Testis (tissue), 3 donors: ENCODE measurements around the gene TRIM8. TPM values are rescaled to one million over a fixed set of nuclear protein-coding genes. Genes with fewer than 3 reads are reported as not detected.

ENCODE experiments used
- DNase-seq: peaks from one replicate; pipeline ENCODE4 v3.0.0-alpha.2; 2019
- H3K27ac ChIP-seq, 2 donors: fragments of 200-600 bp; sonication (generic); one replicate each; pipeline ENCODE4 v1.5.1; 2019
- H3K27me3 ChIP-seq: fragments of 200-600 bp; sonication (generic); one replicate; pipeline ENCODE4 v1.5.1; 2019
- H3K36me3 ChIP-seq: fragments of 200-600 bp; sonication (generic); one replicate; pipeline ENCODE4 v1.5.1; 2017; ENCODE audit warnings: low read depth; ENCODE audit errors: missing control alignments
- H3K4me1 ChIP-seq: fragments of 200-600 bp; sonication (generic); one replicate; pipeline ENCODE4 v1.5.1; 2019
- H3K4me3 ChIP-seq, 2 donors: fragments of 200-600 bp; sonication (generic); one replicate each; pipeline ENCODE4 v1.5.1; 2017 to 2019
- H3K9me3 ChIP-seq: fragments of 200-600 bp; sonication (generic); one replicate; pipeline ENCODE4 v1.5.1; 2017
- CTCF ChIP-seq, 3 experiments: fragments of 450-650 bp in 2 of 3; fragments of 200-600 bp in 1 of 3; sonication (generic) in 1 of 3; IDR thresholded peaks; one replicate each; pipeline ENCODE4 v1.5.1; 2016 to 2019; ENCODE audit warnings: antibody characterized with exemption in 3 of 3, mild to moderate bottlenecking in 2 of 3, moderate library complexity in 1 of 3
- POLR2A ChIP-seq: fragments of 450-650 bp; IDR thresholded peaks from one replicate; pipeline ENCODE4 v1.6.1; 2017; ENCODE audit warnings: antibody characterized with exemption, mild to moderate bottlenecking, moderate library complexity
- WGBS, 2 donors: methylation state at CpG; one replicate each; pipeline ENCODE4 v1.1.5; 2018; 5-methylcytosine and 5-hydroxymethylcytosine counted together
- intact Hi-C: fragments of 100-400 bp; cut with DNase I; formaldehyde crosslinking; loops from one replicate; pipeline ENCODE4 v1.15.1; 2023; ENCODE audit warnings: low total_unique reads
- polyA plus RNA-seq: library from polyadenylated mRNA; stranded (reverse); fragments of 350-450 nt; fragmentation: Illumina TruSeq; extraction: RNeasy Lipid Tissue Mini Kit (QIAGEN cat#74804); gene quantifications from one replicate; pipeline ENCODE4 v1.2.3, GENCODE V29; 2014; ENCODE audit warnings: low read depth, low replicate concordance; ENCODE audit not compliant: insufficient read depth
- total RNA-seq, 2 donors: library from RNA; depleted of rRNA; stranded (reverse); fragments of >200 nt; gene quantifications; one replicate each; pipeline ENCODE4 v1.2.3, GENCODE V29; 2016

Gene TRIM8
- total and polyA plus RNA-seq, 3 donors from 2014 or later: 69.8 to 170 (median 114) TPM

DNA sequence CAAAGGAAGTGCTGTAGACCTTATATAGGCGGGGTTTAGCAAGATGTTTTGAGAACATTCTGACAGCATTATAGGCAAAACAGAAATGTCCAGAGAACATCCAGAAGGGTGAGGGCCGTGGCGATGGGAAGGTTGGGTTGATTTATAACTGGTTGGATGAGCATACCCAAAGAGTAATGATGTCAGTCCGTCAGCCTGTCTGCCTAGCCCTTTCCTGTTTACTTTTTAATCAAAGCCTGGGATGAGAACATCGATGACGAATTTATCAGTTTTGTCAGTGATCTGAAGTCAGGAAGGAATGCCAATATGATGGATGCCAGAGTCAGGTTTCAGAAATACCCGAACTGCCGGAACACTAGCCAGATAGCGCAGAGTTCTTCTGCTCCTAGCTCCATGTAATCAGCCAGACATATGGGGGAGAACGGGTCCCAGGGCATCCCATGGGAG, 33.8 kb upstream of the TRIM8 start:
- peaks cover 13% of the 10 kb centered on the region for H3K4me1 ChIP-seq
- 76 to 83% methylated on average over 10 of the region's 10 CpGs for WGBS, 2 donors
- no peak overlapping the region for H3K27ac ChIP-seq
- H3K9me3 ChIP-seq: no peaks in the 10 kb centered on the region
- H3K36me3 ChIP-seq: no peaks in the 10 kb centered on the region
- no peaks in the 10 kb centered on the region for H3K27me3 ChIP-seq
- TF ChIP-seq POLR2A (no peak), CTCF (IDR thresholded peaks at IDR 0.05) (no peak)
- H3K4me3 ChIP-seq: no peak overlapping the region
- no peak for DNase-seq
- intact Hi-C loops: no loop called here

DNA sequence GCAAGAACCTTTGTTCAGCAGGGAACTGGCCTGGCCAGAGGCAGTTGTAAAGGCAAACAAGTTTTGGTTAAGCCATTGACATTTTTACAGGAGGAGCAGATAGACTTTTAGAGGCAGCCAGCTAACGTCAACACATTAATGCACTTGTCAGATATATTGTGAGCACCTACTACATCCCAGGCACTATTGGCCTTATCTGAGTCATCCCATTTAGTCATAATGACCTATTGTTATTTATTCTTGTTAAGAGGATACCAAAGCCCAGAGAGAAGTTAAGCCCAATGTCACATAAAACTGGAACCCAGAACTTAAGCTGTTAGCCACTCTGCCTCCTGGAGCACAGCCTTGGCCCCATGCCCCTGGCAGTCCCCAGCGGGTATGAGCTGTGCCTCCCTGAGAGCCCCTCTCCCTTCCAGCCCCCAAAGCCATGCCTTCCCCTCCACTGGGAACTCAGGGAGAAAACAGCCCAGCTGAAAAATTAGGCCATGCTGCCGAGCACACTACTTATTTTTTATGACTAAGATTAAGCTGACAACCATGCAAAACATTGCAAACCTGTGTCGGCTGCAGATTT, 32.7 kb upstream of the TRIM8 start:
- Histone ChIP-seq H3K4me3 (no peak overlapping the region), H3K36me3 (no peaks in the 10 kb centered on the region), H3K4me1 (peaks cover 13% of the 10 kb centered on the region), H3K9me3 (no peaks in the 10 kb centered on the region), H3K27me3 (no peaks in the 10 kb centered on the region), H3K27ac (no peak overlapping the region)
- intact Hi-C loops: no loop called here
- no peak for TF ChIP-seq CTCF (IDR thresholded peaks at IDR 0.05)
- no peak for TF ChIP-seq POLR2A
- 75 to 78% methylated on average over 4 of the region's 4 CpGs for WGBS, 2 donors
- no peak for DNase-seq

DNA sequence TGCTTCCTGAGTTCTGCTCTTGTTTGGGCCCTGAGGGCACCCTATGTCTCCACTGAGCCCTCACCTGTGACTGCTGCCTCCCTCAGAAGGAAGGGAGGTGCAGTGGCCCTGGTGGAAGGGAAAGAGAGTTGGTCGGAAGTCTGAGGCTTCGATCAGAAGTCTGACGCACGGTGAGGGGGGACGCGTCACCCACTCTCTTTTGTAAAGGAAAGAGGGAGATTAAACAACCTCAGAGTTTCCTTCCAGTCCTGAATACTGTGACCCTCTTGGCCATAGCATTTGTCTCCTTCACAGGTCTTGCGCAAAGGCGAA, 31.4 kb upstream of the TRIM8 start:
- no peaks in the 10 kb centered on the region for H3K9me3 ChIP-seq
- H3K27me3 ChIP-seq: no peaks in the 10 kb centered on the region
- no peaks in the 10 kb centered on the region for H3K36me3 ChIP-seq
- intact Hi-C loops: no loop called here
- H3K27ac ChIP-seq: peak overlapping the region in 1 of 2 donors; percentile 48
- H3K4me3 ChIP-seq: no peak overlapping the region
- WGBS, 2 donors: 74 to 91% methylated on average over 8 of the region's 8 CpGs
- peaks cover 13% of the 10 kb centered on the region for H3K4me1 ChIP-seq
- TF ChIP-seq CTCF (IDR thresholded peaks at IDR 0.05) (no peak), POLR2A (no peak)
- no peak for DNase-seq

DNA sequence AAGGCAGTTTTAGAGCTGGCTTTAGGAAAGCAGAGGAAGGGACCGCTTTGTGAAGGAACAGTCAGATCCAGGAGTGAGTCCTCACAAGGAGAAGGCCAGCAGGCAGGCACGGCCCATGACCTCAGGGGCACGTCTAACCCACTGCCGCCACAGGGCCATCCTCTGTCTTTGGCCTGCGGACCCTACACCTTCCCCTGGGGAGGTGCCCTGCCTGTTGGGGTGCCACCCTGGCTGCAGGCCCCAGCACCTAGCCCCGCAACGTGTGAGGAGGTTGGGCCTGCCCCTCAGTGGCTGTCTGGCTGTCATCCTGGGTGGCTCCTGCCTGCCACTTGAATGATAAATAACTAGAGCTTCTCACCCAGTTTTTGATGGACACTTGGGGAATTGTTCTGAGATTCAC, 31.0 kb upstream of the TRIM8 start:
- peaks cover 13% of the 10 kb centered on the region for H3K4me1 ChIP-seq
- intact Hi-C loops: no loop called here
- TF ChIP-seq CTCF (IDR thresholded peaks at IDR 0.05): no peak
- no peak overlapping the region for H3K4me3 ChIP-seq
- no peaks in the 10 kb centered on the region for H3K9me3 ChIP-seq
- no peak for DNase-seq
- peak overlapping the region in 1 of 2 donors; percentile 48 for H3K27ac ChIP-seq
- no peaks in the 10 kb centered on the region for H3K27me3 ChIP-seq
- no peaks in the 10 kb centered on the region for H3K36me3 ChIP-seq
- 92% methylated on average over 3 to 6 of the region's 7 CpGs for WGBS, 2 donors

GRCh38 chr10:102613785-102614184, 30.5 kb upstream of the TRIM8 start:
- Histone ChIP-seq H3K4me3 (no peak overlapping the region), H3K27ac (peak overlapping the region in 1 of 2 donors; percentile 48), H3K9me3 (no peaks in the 10 kb centered on the region), H3K36me3 (no peaks in the 10 kb centered on the region), H3K27me3 (no peaks in the 10 kb centered on the region), H3K4me1 (peaks cover 13% of the 10 kb centered on the region)
- intact Hi-C loops: no loop called here
- no peak for DNase-seq
- WGBS, 2 donors: 25 to 41% methylated on average over 7 of the region's 8 CpGs
- no peak for TF ChIP-seq POLR2A
- no peak for TF ChIP-seq CTCF (IDR thresholded peaks at IDR 0.05)
